Cardiac fibroblast (primary cell): ENCODE measurements around the gene ZNHIT1.
A peak's percentile ranks its signal among the peaks of the same experiment; 100 is the strongest.

ENCODE experiments used
- DNase-seq, 2 donors: peaks; one replicate each; pipeline versions ENCODE4 v3.0.0 to v3.0.0-alpha.2; 2010; ENCODE audit warnings: low read depth in 2 of 2
- H3K4me3 ChIP-seq, 2 donors: replicated peaks in 1 of 2; 1 replicate in 1 of 2; 2 replicates in 1 of 2; pipeline ENCODE4 v1.5.1; 2011; ENCODE audit warnings: low read depth in 2 of 2, low read length in 2 of 2, mild to moderate bottlenecking in 2 of 2, moderate library complexity in 1 of 2
- CTCF ChIP-seq: IDR thresholded peaks from one replicate; pipeline ENCODE4 v1.5.1; 2011; ENCODE audit warnings: low read depth, mild to moderate bottlenecking, low read length, inconsistent platforms

ZNHIT1 gene

GRCh38 chr7:101177644-101178043 is 40.3 kb upstream of the ZNHIT1 start:
- no peak overlapping the region for H3K4me3 ChIP-seq
- TF ChIP-seq CTCF = no peak
- peak; percentile 33 to 56 for DNase-seq

GRCh38 chr7:101179117-101179516 is 38.8 kb upstream of the ZNHIT1 start:
- TF ChIP-seq CTCF = no peak
- no peak overlapping the region for H3K4me3 ChIP-seq
- no peak for DNase-seq

GRCh38 chr7:101179713-101180112 is 38.3 kb upstream of the ZNHIT1 start:
- TF ChIP-seq CTCF = no peak
- no peak for DNase-seq
- no peak overlapping the region for H3K4me3 ChIP-seq

GRCh38 chr7:101180130-101180755 is 37.7 kb upstream of the ZNHIT1 start, which contains the start of gene NAT16:
Gene NAT16, minus strand, starts transcription at chr7:101180293. Its CDS starts 5,486 bp downstream, at chr7:101174807.
- DNase-seq = no peak
- TF ChIP-seq CTCF = no peak
- H3K4me3 ChIP-seq = no peak within 1 kb of the TSS

- TF ChIP-seq CTCF = no peak
- DNase-seq = peak in 1 of 2 donors; percentile 31
- H3K4me3 ChIP-seq = no peak overlapping the region
Measured at GRCh38 chr7:101185258-101185839, 32.6 kb upstream of the ZNHIT1 start.

- no peak for DNase-seq
- no peak overlapping the region for H3K4me3 ChIP-seq
- no peak for TF ChIP-seq CTCF
Measured at GRCh38 chr7:101186194-101186593, 31.8 kb upstream of the ZNHIT1 start.
